Panc1 (cell line): Measurements from ENCODE around the gene TMEM82.

Source experiments
- CTCF ChIP-seq: fragments of 450-650 bp; IDR thresholded peaks from 2 replicates; pipeline ENCODE4 v1.5.1; 2017; ENCODE audit warnings: mild to moderate bottlenecking
- POLR2AphosphoS5 ChIP-seq: IDR thresholded peaks from 2 replicates; pipeline ENCODE4 v1.6.1; 2012; ENCODE audit warnings: mild to moderate bottlenecking, low read depth, low read length, moderate library complexity

- TF ChIP-seq CTCF (no peak), POLR2AphosphoS5 (no peak)
These were observed 33.1 kb upstream of the TMEM82 start for GRCh38 chr1:15709226-15709625.
